GM18502 (cell line): ENCODE measurements around the gene CHMP4A.

Source experiments
- ATAC-seq: cut with Tn5 transposase; IDR thresholded peaks from one replicate; pipeline ENCODE4 v1.9.1; 2021; ENCODE audit warnings: mild to moderate bottlenecking; ENCODE audit not compliant: unreplicated experiment, poor library complexity

Gene CHMP4A

GRCh38 chr14:24212924-24213865, at the start of gene CHMP4A:
Gene CHMP4A, minus strand, starts transcription at chr14:24213488. Its CDS starts 49 bp downstream, at chr14:24213439.
- peak; percentile 80 for ATAC-seq

- no peak for ATAC-seq
Measured at GRCh38 chr14:24261969-24262327, 48.7 kb upstream of the CHMP4A start.

GRCh38 chr14:24261256-24261968, 48.1 kb upstream of the CHMP4A start:
- ATAC-seq, result no peak

GRCh38 chr14:24260780-24261157, 47.5 kb upstream of the CHMP4A start:
- ATAC-seq, result no peak

GRCh38 chr14:24260026-24260779, 46.9 kb upstream of the CHMP4A start:
- ATAC-seq, result no peak

- ATAC-seq, result no peak
Measured at GRCh38 chr14:24259282-24260025, 46.2 kb upstream of the CHMP4A start.

- ATAC-seq, result no peak
Measured at GRCh38 chr14:24258548-24259265, 45.4 kb upstream of the CHMP4A start.

- ATAC-seq, result no peak
Measured at GRCh38 chr14:24258119-24258518, 44.8 kb upstream of the CHMP4A start.

GRCh38 chr14:24256960-24257359, 43.7 kb upstream of the CHMP4A start:
- ATAC-seq, result no peak

- no peak for ATAC-seq
Measured at GRCh38 chr14:24255931-24256711, 42.8 kb upstream of the CHMP4A start.

- ATAC-seq, result no peak
Measured at GRCh38 chr14:24255438-24255837, 42.1 kb upstream of the CHMP4A start.

GRCh38 chr14:24254630-24255392, 41.5 kb upstream of the CHMP4A start:
- no peak for ATAC-seq

GRCh38 chr14:24253936-24254335, 40.6 kb upstream of the CHMP4A start:
- ATAC-seq, result no peak

- ATAC-seq, result no peak
Measured at GRCh38 chr14:24252289-24253124, 39.2 kb upstream of the CHMP4A start.

- ATAC-seq, result no peak
Measured at GRCh38 chr14:24251880-24252288, 38.6 kb upstream of the CHMP4A start.

GRCh38 chr14:24250354-24250753, 37.1 kb upstream of the CHMP4A start:
- ATAC-seq, result no peak
